Measurements from ENCODE around the gene ZNF277.

Gene ZNF277

GRCh38 chr7:112206238-112206990 is at the start of gene ZNF277, which contains the start of gene DOCK4:
Gene ZNF277, plus strand, starts transcription at chr7:112206695. Its CDS starts 22 bp downstream, at chr7:112206717.
Gene DOCK4, minus strand, starts transcription at chr7:112206399. Its CDS starts 261 bp downstream, at chr7:112206138.
- peak; percentile 97 for DNase-seq (ENCODE audit: low read depth)

GRCh38 chr7:112157072-112157471 is 49.4 kb upstream of the ZNF277 start:
- no peak for DNase-seq (ENCODE audit: low read depth)

GRCh38 chr7:112159351-112159750 is 47.1 kb upstream of the ZNF277 start:
- no peak for DNase-seq (ENCODE audit: low read depth)

GRCh38 chr7:112160130-112160770 is 46.2 kb upstream of the ZNF277 start:
- no peak for DNase-seq (ENCODE audit: low read depth)

GRCh38 chr7:112160771-112161150 is 45.7 kb upstream of the ZNF277 start:
- DNase-seq (ENCODE audit: low read depth): no peak

GRCh38 chr7:112161253-112162141 is 45.0 kb upstream of the ZNF277 start:
- no peak for DNase-seq (ENCODE audit: low read depth)

- peak; percentile 68 for DNase-seq (ENCODE audit: low read depth)
Measured at GRCh38 chr7:112162142-112162766, 44.2 kb upstream of the ZNF277 start.

GRCh38 chr7:112162784-112163506 is 43.5 kb upstream of the ZNF277 start:
- DNase-seq (ENCODE audit: low read depth): no peak

- no peak for DNase-seq (ENCODE audit: low read depth)
Measured at GRCh38 chr7:112167147-112167546, 39.3 kb upstream of the ZNF277 start.

GRCh38 chr7:112168915-112169314 is 37.6 kb upstream of the ZNF277 start:
- no peak for DNase-seq (ENCODE audit: low read depth)

GRCh38 chr7:112171673-112172072 is 34.8 kb upstream of the ZNF277 start:
- no peak for DNase-seq (ENCODE audit: low read depth)

- no peak for DNase-seq (ENCODE audit: low read depth)
Measured at GRCh38 chr7:112172870-112173567, 33.5 kb upstream of the ZNF277 start.

GRCh38 chr7:112173568-112173905 is 33.0 kb upstream of the ZNF277 start:
- no peak for DNase-seq (ENCODE audit: low read depth)

- no peak for DNase-seq (ENCODE audit: low read depth)
Measured at GRCh38 chr7:112174192-112174591, 32.3 kb upstream of the ZNF277 start.

- no peak for DNase-seq (ENCODE audit: low read depth)
Measured at GRCh38 chr7:112176241-112176640, 30.3 kb upstream of the ZNF277 start.

GRCh38 chr7:112176693-112177415 is 29.6 kb upstream of the ZNF277 start:
- DNase-seq (ENCODE audit: low read depth): no peak

- no peak for DNase-seq (ENCODE audit: low read depth)
Measured at GRCh38 chr7:112180223-112180622, 26.3 kb upstream of the ZNF277 start.

- no peak for DNase-seq (ENCODE audit: low read depth)
Measured at GRCh38 chr7:112182749-112183148, 23.7 kb upstream of the ZNF277 start.

- DNase-seq (ENCODE audit: low read depth): no peak
Measured at GRCh38 chr7:112183266-112183665, 23.2 kb upstream of the ZNF277 start.

GRCh38 chr7:112184455-112184854 is 22.0 kb upstream of the ZNF277 start:
- DNase-seq (ENCODE audit: low read depth): no peak
